Astrocyte (in vitro differentiated cells and primary cell): ENCODE results near the gene MAPK12. TPM values are rescaled to one million over a fixed set of nuclear protein-coding genes. Genes with fewer than 3 reads are reported as not detected.

Experiments
- DNase-seq: peaks from one replicate; pipeline ENCODE4 v3.0.0-alpha.2; 2010; ENCODE audit warnings: low read depth
- FAIRE-seq: peaks from 2 replicates; lab custom pipeline; 2011; peaks lifted over from hg19 to GRCh38; lab: Jason Lieb, UNC
- H2AFZ ChIP-seq: 2 replicates; pipeline ENCODE4 v1.6.0; 2012; ENCODE audit warnings: low read depth, low read length, inconsistent platforms
- H3K27ac ChIP-seq: 2 replicates; pipeline ENCODE4 v1.5.1; 2011; ENCODE audit warnings: low read depth, low read length, inconsistent platforms
- H3K27me3 ChIP-seq: 2 replicates; pipeline ENCODE4 v1.6.0; 2011; ENCODE audit warnings: low read length, inconsistent platforms; ENCODE audit not compliant: insufficient read depth
- H3K36me3 ChIP-seq: 2 replicates; pipeline ENCODE4 v1.5.1; 2011; ENCODE audit warnings: low read length, inconsistent platforms; ENCODE audit not compliant: insufficient read depth
- H3K4me1 ChIP-seq: 2 replicates; pipeline ENCODE4 v1.5.1; 2011; ENCODE audit warnings: low read length, inconsistent platforms; ENCODE audit not compliant: insufficient read depth
- H3K4me2 ChIP-seq: 2 replicates; pipeline ENCODE4 v1.6.0; 2012; ENCODE audit warnings: low read length, inconsistent platforms
- H3K4me3 ChIP-seq: 2 replicates; pipeline ENCODE4 v1.5.1; 2011; ENCODE audit warnings: low read depth, mild to moderate bottlenecking, low read length, inconsistent platforms; ENCODE audit not compliant: insufficient read depth
- H3K79me2 ChIP-seq: 2 replicates; pipeline ENCODE4 v1.6.0; 2012; ENCODE audit warnings: mild to moderate bottlenecking, low read length, inconsistent platforms; ENCODE audit not compliant: insufficient read depth
- H3K9ac ChIP-seq: 2 replicates; pipeline ENCODE4 v1.6.0; 2012; ENCODE audit warnings: mild to moderate bottlenecking, low read length, inconsistent platforms
- H3K9me3 ChIP-seq: 2 replicates; pipeline ENCODE4 v1.5.1; 2012; ENCODE audit warnings: low read depth, mild to moderate bottlenecking, low read length, inconsistent platforms; ENCODE audit not compliant: insufficient read depth
- H4K20me1 ChIP-seq: 2 replicates; pipeline ENCODE4 v1.6.0; 2012; ENCODE audit warnings: low read length, inconsistent platforms; ENCODE audit not compliant: insufficient read depth
- H3K27ac Mint-ChIP-seq: one replicate; pipeline ENCODE4 v1.8.0; 2021; ENCODE audit warnings: mild to moderate bottlenecking, mixed read lengths; ENCODE audit not compliant: unreplicated experiment
- H3K27me3 Mint-ChIP-seq: one replicate; pipeline ENCODE4 v1.8.0; 2021; ENCODE audit warnings: low read depth, mixed read lengths; ENCODE audit not compliant: unreplicated experiment
- H3K36me3 Mint-ChIP-seq: one replicate; pipeline ENCODE4 v1.8.0; 2021; ENCODE audit warnings: low read depth, mixed read lengths; ENCODE audit not compliant: unreplicated experiment
- H3K4me1 Mint-ChIP-seq: one replicate; pipeline ENCODE4 v1.8.0; 2021; ENCODE audit warnings: low read depth, mixed read lengths; ENCODE audit not compliant: unreplicated experiment
- H3K4me3 Mint-ChIP-seq: one replicate; pipeline ENCODE4 v1.8.0; 2021; ENCODE audit warnings: mild to moderate bottlenecking, moderate library complexity, mixed read lengths; ENCODE audit not compliant: unreplicated experiment
- H3K9me3 Mint-ChIP-seq: one replicate; pipeline ENCODE4 v1.8.0; 2021; ENCODE audit warnings: mild to moderate bottlenecking, mixed read lengths; ENCODE audit not compliant: unreplicated experiment
- EZH2 ChIP-seq: IDR thresholded peaks from 2 replicates; pipeline ENCODE4 v1.6.1; 2012; ENCODE audit warnings: mild to moderate bottlenecking, low read length, inconsistent platforms; ENCODE audit not compliant: insufficient read depth
- total RNA-seq: library from RNA; stranded (reverse); gene quantifications from 2 replicates; pipeline ENCODE4 v1.2.1, GENCODE V29; 2021
- TF ChIP-seq, protein P1 (sequence below): IDR thresholded peaks from 2 replicates; pipeline ENCODE4 v1.5.1; 2011; ENCODE audit warnings: low read depth, mild to moderate bottlenecking, inconsistent platforms, low read length, moderate library complexity; ENCODE audit not compliant: insufficient read depth

The MAPK12 gene
- total RNA-seq, 1 donor from 2014 or later: 36.4 TPM

DNA sequence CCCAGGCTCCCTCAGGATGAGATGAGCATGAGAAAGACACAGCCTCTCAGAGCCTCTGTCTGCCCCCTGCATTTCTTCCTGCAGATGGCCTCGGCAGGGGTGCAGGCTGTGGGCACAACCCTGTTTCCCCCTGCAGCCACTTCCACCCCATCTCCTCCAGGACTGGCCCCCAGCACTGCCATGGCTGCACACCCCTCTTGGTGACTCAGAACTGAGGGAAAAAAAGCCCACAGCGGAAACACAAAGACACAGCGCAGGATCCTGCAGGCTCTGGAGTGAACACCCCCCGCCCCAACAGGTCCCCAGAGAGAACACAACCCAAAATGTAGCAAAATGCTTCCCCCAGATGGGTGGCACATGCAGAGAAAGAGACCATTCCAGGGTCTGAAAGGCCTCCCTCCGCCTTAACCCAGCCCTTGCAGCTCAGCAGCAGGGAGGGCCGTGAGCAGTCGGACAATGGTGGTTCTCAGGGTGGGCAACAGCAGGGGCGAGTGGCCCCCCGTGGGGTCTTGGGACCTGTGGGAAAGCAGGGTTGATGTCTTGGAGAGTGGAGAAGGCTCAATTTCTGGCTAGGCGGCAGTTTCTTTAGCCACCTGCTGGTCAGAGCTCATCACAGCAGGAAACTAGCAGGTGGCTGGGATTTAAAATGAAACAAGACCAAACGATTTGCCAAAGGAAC lies 24.6 kb downstream of the MAPK12 start:
- H3K36me3 ChIP-seq: no peaks in the 10 kb centered on the region
- Mint-ChIP-seq H3K4me3 (no peak overlapping the region), H3K27me3 (no peaks in the 10 kb centered on the region), H3K36me3 (peaks cover 6% of the 10 kb centered on the region), H3K4me1 (peaks cover 7% of the 10 kb centered on the region), H3K27ac (no peak overlapping the region), H3K9me3 (no peaks in the 10 kb centered on the region)
- DNase-seq: no peak
- no peak overlapping the region for H3K4me3 ChIP-seq
- peaks cover 80% of the 10 kb centered on the region for H3K79me2 ChIP-seq
- peaks cover 4% of the 10 kb centered on the region for H3K9me3 ChIP-seq
- no peak overlapping the region for H3K4me2 ChIP-seq
- FAIRE-seq: no peak
- no peak overlapping the region for H2AFZ ChIP-seq
- peaks cover 74% of the 10 kb centered on the region for H4K20me1 ChIP-seq
- no peak overlapping the region for H3K9ac ChIP-seq
- TF ChIP-seq, protein P1, sequence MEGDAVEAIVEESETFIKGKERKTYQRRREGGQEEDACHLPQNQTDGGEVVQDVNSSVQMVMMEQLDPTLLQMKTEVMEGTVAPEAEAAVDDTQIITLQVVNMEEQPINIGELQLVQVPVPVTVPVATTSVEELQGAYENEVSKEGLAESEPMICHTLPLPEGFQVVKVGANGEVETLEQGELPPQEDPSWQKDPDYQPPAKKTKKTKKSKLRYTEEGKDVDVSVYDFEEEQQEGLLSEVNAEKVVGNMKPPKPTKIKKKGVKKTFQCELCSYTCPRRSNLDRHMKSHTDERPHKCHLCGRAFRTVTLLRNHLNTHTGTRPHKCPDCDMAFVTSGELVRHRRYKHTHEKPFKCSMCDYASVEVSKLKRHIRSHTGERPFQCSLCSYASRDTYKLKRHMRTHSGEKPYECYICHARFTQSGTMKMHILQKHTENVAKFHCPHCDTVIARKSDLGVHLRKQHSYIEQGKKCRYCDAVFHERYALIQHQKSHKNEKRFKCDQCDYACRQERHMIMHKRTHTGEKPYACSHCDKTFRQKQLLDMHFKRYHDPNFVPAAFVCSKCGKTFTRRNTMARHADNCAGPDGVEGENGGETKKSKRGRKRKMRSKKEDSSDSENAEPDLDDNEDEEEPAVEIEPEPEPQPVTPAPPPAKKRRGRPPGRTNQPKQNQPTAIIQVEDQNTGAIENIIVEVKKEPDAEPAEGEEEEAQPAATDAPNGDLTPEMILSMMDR: peak; percentile 51
- TF ChIP-seq EZH2: no peak
- no peaks in the 10 kb centered on the region for H3K27me3 ChIP-seq
- H3K27ac ChIP-seq: no peak overlapping the region
- H3K4me1 ChIP-seq: no peaks in the 10 kb centered on the region

DNA sequence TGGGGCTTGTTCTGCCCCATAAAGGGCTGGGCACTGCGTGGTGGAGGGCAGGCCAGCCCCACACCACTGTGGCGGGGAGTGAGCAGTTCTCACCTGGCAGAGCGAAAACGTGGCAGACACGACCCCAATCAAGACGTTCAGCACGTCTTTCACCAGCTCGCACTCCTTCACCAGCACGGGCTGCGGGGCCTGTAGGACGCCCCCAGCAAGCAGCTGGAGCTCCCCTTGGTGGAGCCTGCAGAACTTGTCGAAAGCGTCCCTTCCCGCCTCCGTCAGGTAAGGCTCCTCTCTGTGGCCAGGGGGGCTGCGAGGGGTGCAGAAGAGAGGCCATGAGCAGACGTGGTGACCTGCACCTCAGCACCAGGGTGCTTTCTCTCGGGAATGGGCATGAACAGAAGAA lies 28.3 kb downstream of the MAPK12 start:
- H3K4me3 ChIP-seq: no peak overlapping the region
- H3K4me3 Mint-ChIP-seq: no peak overlapping the region
- DNase-seq (no peak), FAIRE-seq (no peak)
- no peaks in the 10 kb centered on the region for H3K4me1 ChIP-seq
- no peak overlapping the region for H3K9ac ChIP-seq
- H3K79me2 ChIP-seq: peaks cover 48% of the 10 kb centered on the region
- no peak overlapping the region for H3K27ac ChIP-seq
- H3K27ac Mint-ChIP-seq: no peak overlapping the region
- peaks cover 65% of the 10 kb centered on the region for H4K20me1 ChIP-seq
- peaks cover 17% of the 10 kb centered on the region for H3K36me3 Mint-ChIP-seq
- no peaks in the 10 kb centered on the region for H3K27me3 ChIP-seq
- no peak overlapping the region for H2AFZ ChIP-seq
- H3K9me3 Mint-ChIP-seq: no peaks in the 10 kb centered on the region
- no peaks in the 10 kb centered on the region for H3K27me3 Mint-ChIP-seq
- peaks cover 4% of the 10 kb centered on the region for H3K9me3 ChIP-seq
- peaks cover 7% of the 10 kb centered on the region for H3K4me1 Mint-ChIP-seq
- no peak overlapping the region for H3K4me2 ChIP-seq
- no peaks in the 10 kb centered on the region for H3K36me3 ChIP-seq
- TF ChIP-seq EZH2: no peak
- TF ChIP-seq, protein P1: no peak

DNA sequence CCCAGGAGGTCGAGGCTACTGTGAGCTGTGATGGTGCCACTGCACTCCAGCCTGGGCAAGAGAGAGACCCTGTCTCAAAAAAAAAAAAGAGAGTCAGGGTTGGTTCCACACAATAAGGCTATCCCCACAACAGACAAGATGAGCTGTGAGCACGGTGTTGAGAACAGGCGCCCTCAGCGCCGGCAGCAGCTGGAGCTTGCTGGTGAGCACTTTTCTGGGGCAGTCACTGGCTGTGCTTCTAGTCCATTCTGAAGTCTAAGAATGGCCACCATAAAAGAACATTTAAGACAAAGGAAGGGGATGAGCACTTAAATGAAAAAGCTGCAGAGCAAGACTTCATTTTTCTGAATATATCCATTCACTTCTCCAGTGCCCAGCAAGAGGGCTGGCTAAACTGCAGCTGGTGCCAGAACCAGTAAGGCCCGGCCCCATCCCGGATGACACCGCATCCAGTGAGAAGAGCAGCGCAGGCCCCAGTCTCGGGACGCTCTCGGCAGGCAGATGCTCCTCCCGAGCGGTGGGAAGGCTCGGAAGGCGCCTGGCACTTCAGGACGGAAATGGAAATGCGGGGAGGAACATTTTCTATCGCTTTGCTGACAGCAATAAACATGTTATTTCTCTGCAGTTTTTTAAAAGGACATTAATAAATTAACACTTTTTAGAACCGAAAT lies 28.9 kb downstream of the MAPK12 start:
- H3K4me2 ChIP-seq: no peak overlapping the region
- H4K20me1 ChIP-seq: peaks cover 60% of the 10 kb centered on the region
- peaks cover 43% of the 10 kb centered on the region for H3K79me2 ChIP-seq
- TF ChIP-seq, protein P1: no peak
- TF ChIP-seq EZH2: no peak
- Mint-ChIP-seq H3K4me3 (no peak overlapping the region), H3K4me1 (peaks cover 7% of the 10 kb centered on the region), H3K9me3 (no peaks in the 10 kb centered on the region), H3K27ac (no peak overlapping the region), H3K27me3 (no peaks in the 10 kb centered on the region), H3K36me3 (peaks cover 17% of the 10 kb centered on the region)
- FAIRE-seq (no peak), DNase-seq (no peak)
- H3K9ac ChIP-seq: no peak overlapping the region
- H2AFZ ChIP-seq: no peak overlapping the region
- H3K27me3 ChIP-seq: no peaks in the 10 kb centered on the region
- no peaks in the 10 kb centered on the region for H3K4me1 ChIP-seq
- peaks cover 4% of the 10 kb centered on the region for H3K9me3 ChIP-seq
- no peak overlapping the region for H3K4me3 ChIP-seq
- no peaks in the 10 kb centered on the region for H3K36me3 ChIP-seq
- H3K27ac ChIP-seq: no peak overlapping the region
